Mesendoderm (in vitro differentiated cells): ENCODE measurements around the gene RALGPS1.

Experiments used
- DNase-seq: peaks from one replicate; pipeline ENCODE4 v3.0.0; 2013
- H2AK5ac ChIP-seq: 2 replicates; pipeline ENCODE4 v1.6.1; 2013; ENCODE audit warnings: low read length, inconsistent platforms
- H2BK120ac ChIP-seq: 2 replicates; pipeline ENCODE4 v1.6.1; 2013; ENCODE audit warnings: low read depth, mild to moderate bottlenecking, low read length, moderate library complexity, mixed read lengths
- H2BK15ac ChIP-seq: replicated peaks from 2 replicates; pipeline ENCODE4 v1.6.1; 2013; ENCODE audit warnings: low read depth, mild to moderate bottlenecking, moderate library complexity
- H2BK5ac ChIP-seq: 2 replicates; pipeline ENCODE4 v1.6.1; 2013; ENCODE audit warnings: low read length, inconsistent platforms
- H3K18ac ChIP-seq: 2 replicates; pipeline ENCODE4 v1.6.1; 2013; ENCODE audit warnings: mild to moderate bottlenecking, low read length, mixed read lengths
- H3K23ac ChIP-seq: one replicate; pipeline ENCODE4 v1.6.1; 2013; ENCODE audit warnings: low read length
- H3K27ac ChIP-seq: 2 replicates; pipeline ENCODE4 v1.5.1; 2013; ENCODE audit warnings: low read depth, mild to moderate bottlenecking, inconsistent platforms, low read length, moderate library complexity
- H3K27me3 ChIP-seq: 2 replicates; pipeline ENCODE4 v1.6.1; 2013; ENCODE audit warnings: low read length, control low read depth, mild to moderate bottlenecking, inconsistent platforms; ENCODE audit not compliant: insufficient read depth, poor library complexity
- H3K36me3 ChIP-seq: 2 replicates; pipeline ENCODE4 v1.6.1; 2013; ENCODE audit warnings: low read length, inconsistent platforms; ENCODE audit not compliant: control insufficient read depth, insufficient read depth
- H3K4ac ChIP-seq: one replicate; pipeline ENCODE4 v1.6.1; 2013; ENCODE audit warnings: low read depth, mild to moderate bottlenecking, low read length, moderate library complexity
- H3K4me1 ChIP-seq: 2 replicates; pipeline ENCODE4 v1.6.1; 2013; ENCODE audit warnings: low read depth, low read length, inconsistent platforms; ENCODE audit not compliant: control insufficient read depth
- H3K4me2 ChIP-seq: 2 replicates; pipeline ENCODE4 v1.6.1; 2013; ENCODE audit warnings: low read length
- H3K4me3 ChIP-seq: 2 replicates; pipeline ENCODE4 v1.5.1; 2013; ENCODE audit warnings: mild to moderate bottlenecking, low read length
- H3K56ac ChIP-seq: one replicate; pipeline ENCODE4 v1.6.1; 2013; ENCODE audit warnings: low read length
- H3K79me1 ChIP-seq: 2 replicates; pipeline ENCODE4 v1.6.1; 2013; ENCODE audit warnings: low read length, inconsistent platforms
- H3K79me2 ChIP-seq: 2 replicates; pipeline ENCODE4 v1.6.1; 2013; ENCODE audit warnings: mild to moderate bottlenecking, low read length; ENCODE audit not compliant: control insufficient read depth, insufficient read depth
- H3K9ac ChIP-seq: 2 replicates; pipeline ENCODE4 v1.6.1; 2013; ENCODE audit warnings: low read length, inconsistent platforms
- H4K5ac ChIP-seq: one replicate; pipeline ENCODE4 v1.6.1; 2013; ENCODE audit warnings: low read length
- H4K8ac ChIP-seq: one replicate; pipeline ENCODE4 v1.6.1; 2013; ENCODE audit warnings: low read depth, mild to moderate bottlenecking, control low read depth, low read length, moderate library complexity
- WGBS: extraction: QIAGEN DNeasy Blood & Tissue Kit; methylation state at CpG from one replicate; pipeline ENCODE4 v1.1.7; 2013; ENCODE audit warnings: low lambda C conversion rate, missing lambda C conversion rate; ENCODE audit not compliant: insufficient coverage; ENCODE audit errors: extremely low coverage; 5-methylcytosine and 5-hydroxymethylcytosine counted together

Gene RALGPS1

DNA sequence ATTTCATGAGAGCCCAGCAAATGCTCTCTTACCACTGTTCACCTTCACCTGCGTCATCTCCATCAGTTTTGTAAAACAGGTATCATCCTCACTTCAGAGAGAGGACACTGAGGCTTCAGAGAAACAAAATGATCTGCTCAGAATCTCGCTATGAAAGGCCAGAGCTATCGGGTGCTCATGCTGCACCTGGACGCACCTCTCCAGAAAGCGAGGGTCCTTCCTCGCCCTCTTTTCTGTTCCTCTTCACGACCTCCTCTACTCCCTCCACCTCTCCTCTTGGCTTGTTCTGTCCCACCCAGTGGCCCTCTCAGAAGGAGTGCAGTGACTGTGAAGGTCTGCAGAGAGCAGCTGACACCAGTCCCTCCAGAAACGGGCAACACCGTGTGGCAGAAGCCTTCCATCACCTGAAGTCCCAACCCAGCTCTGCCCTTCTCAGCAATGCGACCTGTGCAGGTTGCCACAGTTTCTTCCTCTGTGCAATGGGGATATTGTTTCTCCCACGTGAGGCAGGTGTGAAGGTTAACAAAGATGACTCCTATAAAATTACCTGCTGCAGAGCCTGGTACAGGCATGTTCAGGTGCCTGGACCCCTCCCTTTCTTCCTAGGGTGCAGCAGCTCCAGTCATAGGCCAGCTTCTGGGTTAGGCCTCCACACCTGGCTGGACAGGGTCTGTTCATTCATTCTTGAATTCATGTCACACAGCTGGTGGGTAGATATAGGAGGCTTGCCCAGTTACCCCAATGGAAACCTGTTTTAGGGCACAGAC is 253.2 kb downstream of the RALGPS1 start:
- Histone ChIP-seq H3K27ac (no peak overlapping the region), H2BK120ac (no peak overlapping the region), H3K56ac (no peak overlapping the region), H3K4me2 (no peak overlapping the region), H3K79me1 (no peaks in the 10 kb centered on the region), H3K27me3 (no peaks in the 10 kb centered on the region), H2BK15ac (no peak overlapping the region), H4K5ac (no peak overlapping the region), H3K4me3 (no peak overlapping the region), H4K8ac (no peak overlapping the region), H2AK5ac (no peak overlapping the region), H3K79me2 (no peaks in the 10 kb centered on the region), H3K36me3 (no peaks in the 10 kb centered on the region), H3K18ac (no peak overlapping the region), H3K9ac (no peak overlapping the region), H3K23ac (no peak overlapping the region), H2BK5ac (no peak overlapping the region), H3K4ac (no peak overlapping the region), H3K4me1 (no peaks in the 10 kb centered on the region)
- no peak for DNase-seq
- WGBS: no CpG with 5 or more reads among the region's 11 CpGs

DNA sequence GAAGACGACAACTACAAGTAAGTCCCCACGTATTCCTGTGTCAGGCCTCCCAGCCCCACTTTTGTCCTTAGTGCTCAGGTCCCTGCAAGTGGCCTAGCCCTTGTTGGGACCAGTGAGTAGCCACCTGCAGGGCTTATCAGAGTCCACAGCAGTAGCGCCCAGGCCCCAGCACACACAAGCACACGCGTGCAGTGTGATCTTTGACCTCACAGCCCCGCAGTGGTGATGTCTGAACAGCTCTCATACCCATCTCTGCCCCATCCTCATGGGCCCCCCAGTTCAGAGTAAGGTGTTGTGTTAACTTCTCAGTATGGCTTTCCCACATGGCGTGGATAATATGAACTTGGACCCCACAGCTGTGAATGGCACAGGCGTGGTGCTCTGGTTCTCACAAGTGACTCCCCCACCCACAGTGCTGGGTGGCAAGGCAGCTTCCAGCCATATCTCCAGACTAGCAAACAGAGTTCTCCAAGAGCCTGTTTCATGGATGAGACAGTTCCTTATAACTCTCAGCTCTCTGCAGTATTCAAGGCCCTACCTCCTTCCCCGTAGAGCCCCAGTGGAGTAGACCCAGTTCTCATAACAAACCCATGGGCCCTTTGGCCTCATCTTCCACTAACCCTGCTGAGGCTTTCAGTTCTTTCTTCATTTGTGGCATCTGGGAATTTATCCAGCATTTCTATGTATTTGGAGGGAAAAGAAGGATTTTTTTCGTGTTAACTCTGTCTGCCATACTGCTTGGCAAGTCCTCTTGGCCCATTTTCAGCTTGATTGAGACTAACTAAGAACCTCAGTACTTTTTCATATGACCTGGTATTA is 254.4 kb downstream of the RALGPS1 start:
- Histone ChIP-seq H2BK120ac (no peak overlapping the region), H4K8ac (no peak overlapping the region), H2BK5ac (no peak overlapping the region), H3K56ac (no peak overlapping the region), H3K27ac (no peak overlapping the region), H4K5ac (no peak overlapping the region), H3K27me3 (no peaks in the 10 kb centered on the region), H2AK5ac (no peak overlapping the region), H3K4ac (no peak overlapping the region), H3K23ac (no peak overlapping the region), H3K36me3 (no peaks in the 10 kb centered on the region), H3K4me1 (no peaks in the 10 kb centered on the region), H3K9ac (no peak overlapping the region), H3K18ac (no peak overlapping the region), H3K79me2 (no peaks in the 10 kb centered on the region), H2BK15ac (no peak overlapping the region), H3K79me1 (no peaks in the 10 kb centered on the region), H3K4me3 (no peak overlapping the region), H3K4me2 (no peak overlapping the region)
- DNase-seq: no peak
- no CpG with 5 or more reads among the region's 10 CpGs for WGBS

DNA sequence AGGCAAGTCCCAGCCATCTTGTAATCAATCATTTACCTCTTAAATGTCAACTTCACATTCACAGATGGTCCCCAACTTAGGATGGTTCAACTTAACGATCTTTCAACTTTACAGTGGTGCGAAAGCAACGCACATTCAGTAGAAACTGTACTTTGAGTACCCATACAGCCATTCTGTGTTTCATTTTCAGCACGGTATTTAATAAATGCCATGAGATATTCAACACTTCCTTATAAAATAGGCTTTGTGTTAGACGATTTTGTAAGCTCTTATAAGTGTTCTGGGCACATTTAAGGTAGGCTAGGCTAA is 254.9 kb downstream of the RALGPS1 start:
- H2BK5ac ChIP-seq: no peak overlapping the region
- H3K36me3 ChIP-seq: no peaks in the 10 kb centered on the region
- H2BK15ac ChIP-seq: no peak overlapping the region
- no peak for DNase-seq
- no peak overlapping the region for H4K8ac ChIP-seq
- H3K23ac ChIP-seq: no peak overlapping the region
- H2AK5ac ChIP-seq: no peak overlapping the region
- no peaks in the 10 kb centered on the region for H3K27me3 ChIP-seq
- no peak overlapping the region for H3K9ac ChIP-seq
- no peak overlapping the region for H3K4me3 ChIP-seq
- no peaks in the 10 kb centered on the region for H3K4me1 ChIP-seq
- no peak overlapping the region for H3K4me2 ChIP-seq
- H3K56ac ChIP-seq: no peak overlapping the region
- no peak overlapping the region for H3K4ac ChIP-seq
- WGBS: no CpG with 5 or more reads among the region's 5 CpGs
- H2BK120ac ChIP-seq: no peak overlapping the region
- H3K27ac ChIP-seq: no peak overlapping the region
- H3K79me2 ChIP-seq: no peaks in the 10 kb centered on the region
- no peaks in the 10 kb centered on the region for H3K79me1 ChIP-seq
- no peak overlapping the region for H4K5ac ChIP-seq
- H3K18ac ChIP-seq: no peak overlapping the region

DNA sequence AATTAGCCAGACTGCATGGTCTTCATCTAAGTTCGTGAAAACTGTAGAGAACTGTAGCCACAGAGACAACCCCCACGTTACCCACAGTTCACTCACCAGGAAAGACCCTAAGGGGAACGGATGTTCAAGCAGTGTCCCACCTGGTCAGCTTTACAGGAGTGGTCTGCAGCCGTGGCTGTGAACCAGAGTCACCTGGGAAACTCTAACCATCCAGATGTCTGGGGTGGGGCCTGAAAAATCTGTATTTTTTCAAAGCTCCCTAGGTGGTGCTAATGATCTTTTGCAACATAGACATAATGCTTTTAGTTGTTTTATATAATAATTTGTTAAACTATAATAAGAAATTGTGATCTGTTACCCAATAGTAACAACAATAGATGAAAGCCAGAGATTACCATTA is 255.5 kb downstream of the RALGPS1 start:
- no CpG with 5 or more reads among the region's 4 CpGs for WGBS
- Histone ChIP-seq H3K79me1 (no peaks in the 10 kb centered on the region), H4K5ac (no peak overlapping the region), H3K23ac (no peak overlapping the region), H3K9ac (no peak overlapping the region), H3K4me2 (no peak overlapping the region), H3K56ac (no peak overlapping the region), H3K79me2 (no peaks in the 10 kb centered on the region), H3K36me3 (no peaks in the 10 kb centered on the region), H3K18ac (no peak overlapping the region), H2BK15ac (no peak overlapping the region), H4K8ac (no peak overlapping the region), H3K27ac (no peak overlapping the region), H2BK120ac (no peak overlapping the region), H2AK5ac (no peak overlapping the region), H2BK5ac (no peak overlapping the region), H3K4me1 (no peaks in the 10 kb centered on the region), H3K27me3 (no peaks in the 10 kb centered on the region), H3K4ac (no peak overlapping the region), H3K4me3 (no peak overlapping the region)
- no peak for DNase-seq

DNA sequence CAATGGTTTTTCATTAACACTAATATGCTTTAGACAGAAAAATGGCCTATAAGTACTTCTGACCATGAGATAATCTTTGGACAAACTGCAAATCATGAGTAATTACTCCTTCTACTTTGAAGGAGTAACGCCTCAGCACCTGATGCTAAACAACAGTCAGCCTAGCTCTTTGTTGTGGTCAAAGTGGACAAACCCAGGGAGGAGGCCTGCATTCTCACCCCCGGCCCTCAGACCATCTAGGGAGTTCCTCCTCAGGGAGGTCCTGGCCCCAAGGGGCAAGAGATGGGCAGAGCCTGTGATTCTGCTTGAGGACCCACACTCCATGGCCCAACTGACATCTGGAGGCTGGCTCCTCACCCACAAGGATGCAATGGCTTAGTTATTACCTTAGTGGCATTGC is 256.1 kb downstream of the RALGPS1 start:
- no peak for DNase-seq
- WGBS: no CpG with 5 or more reads among the region's 2 CpGs

More for the DNA sequence above, 256.1 kb downstream of the RALGPS1 start:
- Histone ChIP-seq H3K27ac (no peak overlapping the region), H2BK15ac (no peak overlapping the region), H3K4ac (no peak overlapping the region), H3K18ac (no peak overlapping the region), H2BK120ac (no peak overlapping the region), H3K23ac (no peak overlapping the region), H3K27me3 (no peaks in the 10 kb centered on the region), H2BK5ac (no peak overlapping the region), H2AK5ac (no peak overlapping the region), H4K5ac (no peak overlapping the region), H3K79me2 (no peaks in the 10 kb centered on the region), H3K36me3 (no peaks in the 10 kb centered on the region), H3K4me1 (no peaks in the 10 kb centered on the region), H3K4me2 (no peak overlapping the region), H4K8ac (no peak overlapping the region), H3K4me3 (no peak overlapping the region), H3K56ac (no peak overlapping the region), H3K79me1 (no peaks in the 10 kb centered on the region), H3K9ac (no peak overlapping the region)
